Heart left ventricle (tissue), 13 donors: ENCODE results near the gene TPK1.

Experiments used
- POLR2A ChIP-seq, 2 donors: fragments of 450-650 bp; IDR thresholded peaks; one replicate each; pipeline ENCODE4 v1.6.1; 2017; ENCODE audit warnings: antibody characterized with exemption in 2 of 2, mild to moderate bottlenecking in 2 of 2, moderate library complexity in 2 of 2
- TF ChIP-seq, protein P1 (sequence below), 12 donors: fragments of 200-600 bp; sonication (generic) in 4 of 12; IDR thresholded peaks; one replicate each; pipeline versions ENCODE4 v1.5.0 to v1.8.0; 2018 to 2022; ENCODE audit warnings: antibody characterized with exemption in 12 of 12, mild to moderate bottlenecking in 5 of 12
- donor health status: ischemic (EF 13 %, LVEDD 7.1; RV severe dilation, severe dysfunction).
- donor health status: DM: no; HTN: yes; CAD: no.
- donor health status: DM: no; HTN: no; CAD: no.
- donor health status: ischemic (EF 25% LVEDD 6.9; RV normal size, moderate dysfunction).
- donor health status: ischemic (EF 25% LVEDD 5.7; RV mildly dilated, moderate dysfunction).
- donor health status: ischemic (EF 35%, LVEDD 5.7; RV mildly dilated, moderate dysfunction).
- donor health status: nonischemic (EF 11% LVEDD 7.7; RV severe dilation, severe dysfunction).
- donor health status: DM: yes; HTN: yes; CAD: no.
- donor health status: PGD.
- donor health status: ischemic (EF 29% LVEDD 5.4; RV normal size, mild dysfunction).
- donor health status: nonischemic (EF 23%, LVEDD 6.1; RV moderate dilation, normal function).

DNA sequence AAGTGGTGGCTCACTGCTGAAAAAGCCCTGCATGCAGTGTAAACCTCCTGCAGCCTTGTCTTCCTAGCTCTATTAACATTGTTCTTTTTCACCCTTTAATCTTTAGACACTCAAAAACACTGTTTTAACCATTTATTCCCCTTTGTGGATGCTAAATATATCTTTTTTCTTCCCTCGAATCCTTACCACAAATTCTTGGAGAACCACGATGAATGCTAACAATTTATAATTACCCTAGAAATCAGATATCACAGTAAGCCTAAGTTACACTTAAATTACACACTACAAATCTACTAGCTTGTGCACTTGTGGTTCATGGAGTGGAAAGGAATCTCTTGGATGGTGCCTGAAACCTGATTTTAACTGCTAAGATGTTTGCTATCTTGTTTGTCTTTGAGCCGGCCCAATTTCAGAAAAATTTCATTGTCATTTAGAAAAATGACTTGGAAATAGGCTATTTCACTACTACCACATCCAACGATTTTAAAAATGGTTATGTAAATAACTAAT is 307.3 kb downstream of the TPK1 start:
- TF ChIP-seq, protein P1, sequence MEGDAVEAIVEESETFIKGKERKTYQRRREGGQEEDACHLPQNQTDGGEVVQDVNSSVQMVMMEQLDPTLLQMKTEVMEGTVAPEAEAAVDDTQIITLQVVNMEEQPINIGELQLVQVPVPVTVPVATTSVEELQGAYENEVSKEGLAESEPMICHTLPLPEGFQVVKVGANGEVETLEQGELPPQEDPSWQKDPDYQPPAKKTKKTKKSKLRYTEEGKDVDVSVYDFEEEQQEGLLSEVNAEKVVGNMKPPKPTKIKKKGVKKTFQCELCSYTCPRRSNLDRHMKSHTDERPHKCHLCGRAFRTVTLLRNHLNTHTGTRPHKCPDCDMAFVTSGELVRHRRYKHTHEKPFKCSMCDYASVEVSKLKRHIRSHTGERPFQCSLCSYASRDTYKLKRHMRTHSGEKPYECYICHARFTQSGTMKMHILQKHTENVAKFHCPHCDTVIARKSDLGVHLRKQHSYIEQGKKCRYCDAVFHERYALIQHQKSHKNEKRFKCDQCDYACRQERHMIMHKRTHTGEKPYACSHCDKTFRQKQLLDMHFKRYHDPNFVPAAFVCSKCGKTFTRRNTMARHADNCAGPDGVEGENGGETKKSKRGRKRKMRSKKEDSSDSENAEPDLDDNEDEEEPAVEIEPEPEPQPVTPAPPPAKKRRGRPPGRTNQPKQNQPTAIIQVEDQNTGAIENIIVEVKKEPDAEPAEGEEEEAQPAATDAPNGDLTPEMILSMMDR (IDR thresholded peaks at IDR 0.05), result no peak
- TF ChIP-seq POLR2A (IDR thresholded peaks at IDR 0.05), result no peak
